PFSK-1 (cell line): Measurements from ENCODE around the gene BMPR2.

Experiments
- FOXP2 ChIP-seq: optimal IDR thresholded peaks from 2 replicates; pipeline ENCODE3; 2011; ENCODE audit warnings: borderline replicate concordance, control low read depth, inconsistent platforms; ENCODE audit not compliant: insufficient read depth; ENCODE audit errors: extremely low read length, extremely low read depth
- POLR2AphosphoS5 ChIP-seq: IDR thresholded peaks from 2 replicates; pipeline ENCODE4 v1.6.1; 2012; ENCODE audit warnings: low read depth, mild to moderate bottlenecking, control low read depth, low read length, moderate library complexity
- SIN3A ChIP-seq: IDR thresholded peaks from 2 replicates; pipeline ENCODE4 v1.6.1; 2012; ENCODE audit warnings: mild to moderate bottlenecking, low read length, moderate library complexity, borderline replicate concordance; ENCODE audit not compliant: insufficient read depth
- TAF1 ChIP-seq: IDR thresholded peaks from 2 replicates; pipeline ENCODE4 v1.6.1; 2012; ENCODE audit warnings: low read length, control low read depth, borderline replicate concordance; ENCODE audit not compliant: insufficient read depth
- TF ChIP-seq, protein P1 (sequence below), 2 experiments: IDR thresholded peaks; 2 replicates each; pipeline versions ENCODE4 v1.6.1 to v1.8.0; 2011 to 2012; ENCODE audit warnings: low read depth in 2 of 2, low read length in 2 of 2, control low read depth in 1 of 2, inconsistent platforms in 1 of 2, mild to moderate bottlenecking in 1 of 2, moderate library complexity in 1 of 2; ENCODE audit not compliant: insufficient read depth in 1 of 2

- TF ChIP-seq SIN3A (no peak), POLR2AphosphoS5 (no peak), TAF1 (no peak), FOXP2 (no peak)
- TF ChIP-seq, protein P1, sequence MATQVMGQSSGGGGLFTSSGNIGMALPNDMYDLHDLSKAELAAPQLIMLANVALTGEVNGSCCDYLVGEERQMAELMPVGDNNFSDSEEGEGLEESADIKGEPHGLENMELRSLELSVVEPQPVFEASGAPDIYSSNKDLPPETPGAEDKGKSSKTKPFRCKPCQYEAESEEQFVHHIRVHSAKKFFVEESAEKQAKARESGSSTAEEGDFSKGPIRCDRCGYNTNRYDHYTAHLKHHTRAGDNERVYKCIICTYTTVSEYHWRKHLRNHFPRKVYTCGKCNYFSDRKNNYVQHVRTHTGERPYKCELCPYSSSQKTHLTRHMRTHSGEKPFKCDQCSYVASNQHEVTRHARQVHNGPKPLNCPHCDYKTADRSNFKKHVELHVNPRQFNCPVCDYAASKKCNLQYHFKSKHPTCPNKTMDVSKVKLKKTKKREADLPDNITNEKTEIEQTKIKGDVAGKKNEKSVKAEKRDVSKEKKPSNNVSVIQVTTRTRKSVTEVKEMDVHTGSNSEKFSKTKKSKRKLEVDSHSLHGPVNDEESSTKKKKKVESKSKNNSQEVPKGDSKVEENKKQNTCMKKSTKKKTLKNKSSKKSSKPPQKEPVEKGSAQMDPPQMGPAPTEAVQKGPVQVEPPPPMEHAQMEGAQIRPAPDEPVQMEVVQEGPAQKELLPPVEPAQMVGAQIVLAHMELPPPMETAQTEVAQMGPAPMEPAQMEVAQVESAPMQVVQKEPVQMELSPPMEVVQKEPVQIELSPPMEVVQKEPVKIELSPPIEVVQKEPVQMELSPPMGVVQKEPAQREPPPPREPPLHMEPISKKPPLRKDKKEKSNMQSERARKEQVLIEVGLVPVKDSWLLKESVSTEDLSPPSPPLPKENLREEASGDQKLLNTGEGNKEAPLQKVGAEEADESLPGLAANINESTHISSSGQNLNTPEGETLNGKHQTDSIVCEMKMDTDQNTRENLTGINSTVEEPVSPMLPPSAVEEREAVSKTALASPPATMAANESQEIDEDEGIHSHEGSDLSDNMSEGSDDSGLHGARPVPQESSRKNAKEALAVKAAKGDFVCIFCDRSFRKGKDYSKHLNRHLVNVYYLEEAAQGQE (IDR thresholded peaks at IDR 0.05; ENCODE audit: insufficient read depth in 1 of 2, low read depth in 2 of 2, low read length in 2 of 2): no peak
Measured at GRCh38 chr2:202387608-202388342, 11.6 kb downstream of the BMPR2 start.
